ENCODE data around the gene ACADM. TPM values are rescaled to one million over a fixed set of nuclear protein-coding genes. Genes with fewer than 3 reads are reported as not detected.
"Not testable (repeated sequence)": the region's sequence is repeated elsewhere in the genome, so short reads cannot be mapped to it uniquely, and the experiment has no call there.

ACADM gene
- total and polyA plus RNA-seq, 3 donors from 2014 or later: 57.7 to 77.6 (median 67.9) TPM

DNA sequence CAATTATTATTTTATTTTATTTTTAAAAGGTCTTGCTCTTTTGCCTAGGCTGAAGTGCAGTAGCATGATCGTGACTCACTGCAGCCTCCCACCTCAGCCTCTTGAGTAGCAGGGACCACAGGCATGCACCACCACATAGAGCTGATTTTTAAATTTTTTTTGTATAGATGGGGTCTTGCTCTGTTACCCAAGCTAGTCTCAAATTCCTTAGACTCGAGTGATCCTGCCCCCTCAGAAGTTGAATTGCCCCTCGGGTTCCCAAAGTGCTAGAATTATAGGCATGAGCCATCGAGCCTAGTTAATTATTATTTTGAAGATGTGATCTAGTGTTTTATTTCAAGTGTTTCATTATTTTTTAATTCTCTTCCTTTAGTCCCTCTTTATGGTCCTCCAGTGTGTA, 84.4 kb downstream of the ACADM start:
- Histone ChIP-seq H3K9me3 (no peaks in the 10 kb centered on the region), H3K4me3 (no peak overlapping the region), H3K36me3 (ENCODE audit: low read depth, missing control alignments) (no peaks in the 10 kb centered on the region), H3K4me1 (no peaks in the 10 kb centered on the region), H3K27me3 (no peaks in the 10 kb centered on the region), H3K27ac (no peak overlapping the region)
- WGBS, 2 donors: 90 to 94% methylated on average over 4 of the region's 4 CpGs
- intact Hi-C loops (cut with DNase I; ENCODE audit: low total_unique reads): no loop called here
- TF ChIP-seq, protein P1, sequence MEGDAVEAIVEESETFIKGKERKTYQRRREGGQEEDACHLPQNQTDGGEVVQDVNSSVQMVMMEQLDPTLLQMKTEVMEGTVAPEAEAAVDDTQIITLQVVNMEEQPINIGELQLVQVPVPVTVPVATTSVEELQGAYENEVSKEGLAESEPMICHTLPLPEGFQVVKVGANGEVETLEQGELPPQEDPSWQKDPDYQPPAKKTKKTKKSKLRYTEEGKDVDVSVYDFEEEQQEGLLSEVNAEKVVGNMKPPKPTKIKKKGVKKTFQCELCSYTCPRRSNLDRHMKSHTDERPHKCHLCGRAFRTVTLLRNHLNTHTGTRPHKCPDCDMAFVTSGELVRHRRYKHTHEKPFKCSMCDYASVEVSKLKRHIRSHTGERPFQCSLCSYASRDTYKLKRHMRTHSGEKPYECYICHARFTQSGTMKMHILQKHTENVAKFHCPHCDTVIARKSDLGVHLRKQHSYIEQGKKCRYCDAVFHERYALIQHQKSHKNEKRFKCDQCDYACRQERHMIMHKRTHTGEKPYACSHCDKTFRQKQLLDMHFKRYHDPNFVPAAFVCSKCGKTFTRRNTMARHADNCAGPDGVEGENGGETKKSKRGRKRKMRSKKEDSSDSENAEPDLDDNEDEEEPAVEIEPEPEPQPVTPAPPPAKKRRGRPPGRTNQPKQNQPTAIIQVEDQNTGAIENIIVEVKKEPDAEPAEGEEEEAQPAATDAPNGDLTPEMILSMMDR (IDR thresholded peaks at IDR 0.05): no peak
- TF ChIP-seq POLR2A (IDR thresholded peaks at IDR 0.05): no peak
- DNase-seq: no peak

- not testable (repeated sequence) for H3K4me3 ChIP-seq
Observed at GRCh38 chr1:75810113-75810512, 85.6 kb downstream of the ACADM start.

DNA sequence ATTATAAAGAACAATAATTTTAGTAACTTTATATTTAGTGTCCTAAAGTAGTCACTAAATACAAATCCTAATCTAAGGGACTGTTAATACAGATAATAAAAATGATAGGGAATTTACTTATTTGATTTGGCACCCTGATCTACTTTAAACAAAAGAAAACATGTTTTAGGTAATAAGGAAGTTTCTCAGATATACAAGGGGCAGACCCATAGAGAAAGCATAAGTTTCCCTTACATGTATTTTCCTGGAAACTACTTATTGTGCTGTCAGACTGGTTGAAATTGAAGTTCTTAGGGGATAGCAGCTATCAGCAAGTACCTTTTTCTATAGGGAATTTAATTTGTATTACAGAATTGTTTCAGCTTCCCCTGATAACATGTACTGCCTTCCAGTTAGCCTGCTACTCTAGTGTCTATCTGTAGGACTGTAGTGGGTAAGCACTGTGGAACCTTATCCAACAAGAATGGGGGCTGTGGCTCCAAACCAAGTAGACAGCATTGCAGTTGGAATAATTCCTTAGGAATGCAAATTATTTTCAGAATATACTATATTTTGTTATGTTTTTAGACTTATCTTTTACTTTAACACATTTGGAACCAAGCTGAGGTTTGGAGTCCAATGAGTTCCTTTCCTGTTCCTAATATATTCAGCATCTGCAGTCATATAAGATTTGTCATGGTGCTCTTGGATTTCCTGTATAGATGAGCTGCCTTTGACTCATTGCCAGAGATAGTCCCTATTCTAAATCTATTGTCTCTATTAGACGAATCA, 86.9 kb downstream of the ACADM start:
- DNase-seq: no peak
- no peaks in the 10 kb centered on the region for H3K4me1 ChIP-seq
- no peak overlapping the region for H3K27ac ChIP-seq
- 67 to 73% methylated on average over 1 of the region's 1 CpG for WGBS, 2 donors
- no peaks in the 10 kb centered on the region for H3K9me3 ChIP-seq
- H3K4me3 ChIP-seq: no peak overlapping the region
- no peaks in the 10 kb centered on the region for H3K27me3 ChIP-seq
- intact Hi-C loops (cut with DNase I; ENCODE audit: low total_unique reads): no loop called here
- no peak for TF ChIP-seq POLR2A (IDR thresholded peaks at IDR 0.05)
- TF ChIP-seq, protein P1 (IDR thresholded peaks at IDR 0.05): no peak
- no peaks in the 10 kb centered on the region for H3K36me3 ChIP-seq (ENCODE audit: low read depth, missing control alignments)

More at GRCh38 chr1:75810113-75810512, 85.6 kb downstream of the ACADM start:
- H3K9me3 ChIP-seq; DNase-seq; H3K4me1 ChIP-seq; H3K27ac ChIP-seq; H3K27me3 ChIP-seq; H3K36me3 ChIP-seq (ENCODE audit: low read depth, missing control alignments); intact Hi-C loops (cut with DNase I; ENCODE audit: low total_unique reads): not testable (repeated sequence)
- 94 to 96% methylated on average over 3 of the region's 3 CpGs for WGBS, 2 donors

GRCh38 chr1:75812065-75812464, 87.6 kb downstream of the ACADM start:
- Histone ChIP-seq H3K27ac (no peak overlapping the region), H3K9me3 (no peaks in the 10 kb centered on the region), H3K4me3 (no peak overlapping the region), H3K27me3 (no peaks in the 10 kb centered on the region), H3K36me3 (ENCODE audit: low read depth, missing control alignments) (no peaks in the 10 kb centered on the region), H3K4me1 (no peaks in the 10 kb centered on the region)
- intact Hi-C loops (cut with DNase I; ENCODE audit: low total_unique reads): no loop called here
- 77 to 85% methylated on average over 3 of the region's 3 CpGs for WGBS, 2 donors
- DNase-seq: no peak
- TF ChIP-seq, protein P1 (IDR thresholded peaks at IDR 0.05): no peak
- no peak for TF ChIP-seq POLR2A (IDR thresholded peaks at IDR 0.05)

Small RNA genes lying within 50 kb of the gene (small RNA-seq; reads per million reads assigned to genes)
- gene SNORD45A (0 reads per million in 2 donors), gene SNORD45B (0 reads per million in 2 donors), gene SNORD45C (0 reads per million in 2 donors)

Other genes with a start within 250 kb of the ACADM start
- gene SLC44A5, start 113.6 kb upstream of the ACADM start, total RNA-seq: 1 to 10 TPM; 4.9 TPM
- gene SLC44A5, start 113.6 kb upstream of the ACADM start, polyA plus RNA-seq (ENCODE audit: insufficient read depth, low read depth, low replicate concordance): 10.6 TPM
- 10 to 100 TPM; 37.6 to 45.0 TPM for gene RABGGTB, start 61.5 kb downstream of the ACADM start, total RNA-seq
- gene RABGGTB, start 61.5 kb downstream of the ACADM start, polyA plus RNA-seq (ENCODE audit: insufficient read depth, low read depth, low replicate concordance): 31.3 TPM
- gene MSH4, start 72.2 kb downstream of the ACADM start, total RNA-seq: 1 to 10 TPM; 5.5 to 8.2 TPM
- 4.6 TPM for gene MSH4, start 72.2 kb downstream of the ACADM start, polyA plus RNA-seq (ENCODE audit: insufficient read depth, low read depth, low replicate concordance)
- 10 to 100 TPM; 16.7 to 18.7 TPM for gene ASB17, start 207.7 kb downstream of the ACADM start, total RNA-seq
- 78.7 TPM for gene ASB17, start 207.7 kb downstream of the ACADM start, polyA plus RNA-seq (ENCODE audit: insufficient read depth, low read depth, low replicate concordance)